ENCODE results near the gene TTC6.

TTC6 gene

GRCh38 chr14:37585971-37586796 is 9.2 kb upstream of the TTC6 start:
- no peak for DNase-seq (ENCODE audit: low read depth)

- DNase-seq (ENCODE audit: low read depth), result no peak
Measured at GRCh38 chr14:37586797-37587130, 8.7 kb upstream of the TTC6 start.

GRCh38 chr14:37587131-37587803 is 8.2 kb upstream of the TTC6 start:
- no peak for DNase-seq (ENCODE audit: low read depth)

- no peak for DNase-seq (ENCODE audit: low read depth)
Measured at GRCh38 chr14:37587881-37588666, 7.4 kb upstream of the TTC6 start.

- no peak for DNase-seq (ENCODE audit: low read depth)
Measured at GRCh38 chr14:37588667-37588955, 6.8 kb upstream of the TTC6 start.

GRCh38 chr14:37588956-37589714 is 6.3 kb upstream of the TTC6 start:
- no peak for DNase-seq (ENCODE audit: low read depth)

GRCh38 chr14:37589715-37590427 is 5.6 kb upstream of the TTC6 start:
- DNase-seq (ENCODE audit: low read depth), result no peak

GRCh38 chr14:37590428-37591139 is 4.8 kb upstream of the TTC6 start:
- no peak for DNase-seq (ENCODE audit: low read depth)

GRCh38 chr14:37591311-37591940 is 4.0 kb upstream of the TTC6 start:
- no peak for DNase-seq (ENCODE audit: low read depth)

GRCh38 chr14:37591941-37592481 is 3.4 kb upstream of the TTC6 start:
- no peak for DNase-seq (ENCODE audit: low read depth)

- no peak for DNase-seq (ENCODE audit: low read depth)
Measured at GRCh38 chr14:37592482-37593408, 2.7 kb upstream of the TTC6 start.

GRCh38 chr14:37593511-37594237 is 1.8 kb upstream of the TTC6 start:
- no peak for DNase-seq (ENCODE audit: low read depth)

GRCh38 chr14:37594238-37594970 is 1.0 kb upstream of the TTC6 start:
- DNase-seq (ENCODE audit: low read depth), result no peak

- DNase-seq (ENCODE audit: low read depth), result peak; percentile 37
Measured at GRCh38 chr14:37595809-37596621, 586 bp downstream of the TTC6 start.

- no peak for DNase-seq (ENCODE audit: low read depth)
Measured at GRCh38 chr14:37596790-37597472, 1.5 kb downstream of the TTC6 start.

GRCh38 chr14:37597538-37597913 is 2.1 kb downstream of the TTC6 start:
- no peak for DNase-seq (ENCODE audit: low read depth)
